B cell (primary cell): ENCODE measurements around the gene IPO11. TPM values are rescaled to one million over a fixed set of nuclear protein-coding genes. Genes with fewer than 3 reads are reported as not detected.

Experiments used
- ATAC-seq: fragments of 200-7000 bp; cut with Tn5 transposase; one replicate; pipeline ENCODE4 v1.10.0; 2021; ENCODE audit warnings: low read depth, mild to moderate bottlenecking, moderate number of reproducible peaks, moderate library complexity
- CTCF ChIA-PET: fragments of 350-600 bp; sonication (Branson Sonifier 250); formaldehyde crosslinking; loops from one replicate; lab custom pipeline; 2021; ENCODE audit warnings: antibody characterized with exemption, inconsistent platforms; lab: Charles Lee
- POLR2A ChIA-PET: fragments of 350-600 bp; sonication (Branson Sonifier 250); formaldehyde crosslinking; loops from one replicate; lab custom pipeline; 2021; ENCODE audit warnings: antibody characterized with exemption; lab: Charles Lee
- DNase-seq: peaks from one replicate; pipeline ENCODE4 v3.0.0; 2013
- H2AFZ ChIP-seq: 2 replicates; pipeline ENCODE4 v1.6.1; 2012; ENCODE audit warnings: mild to moderate bottlenecking, low read depth, low read length; ENCODE audit not compliant: insufficient read depth, poor library complexity, severe bottlenecking
- H3K27ac ChIP-seq, 2 donors: 1 replicate in 1 of 2; 2 replicates in 1 of 2; pipeline ENCODE4 v1.5.1; 2012 to 2013; ENCODE audit warnings: low read length in 2 of 2, mild to moderate bottlenecking in 2 of 2, moderate library complexity in 1 of 2
- H3K27me3 ChIP-seq, 4 experiments: fragments of 200-600 bp in 1 of 4; sonication (generic) in 1 of 4; replicated peaks in 1 of 4; 1 replicate in 2 of 4; 2 replicates in 2 of 4; pipeline versions ENCODE4 v1.6.1 to v1.7.0; 2013 to 2016; ENCODE audit warnings: low read length in 3 of 4, mild to moderate bottlenecking in 2 of 4, mixed read lengths in 1 of 4, moderate library complexity in 1 of 4; ENCODE audit not compliant: insufficient read depth in 4 of 4, control insufficient read depth in 3 of 4; ENCODE audit errors: control extremely low read depth in 1 of 4
- H3K36me3 ChIP-seq, 2 experiments: replicated peaks in 1 of 2; 1 replicate in 1 of 2; 2 replicates in 1 of 2; pipeline versions ENCODE4 v1.6.1 to v1.7.1; 2013; ENCODE audit warnings: low read length in 1 of 2; ENCODE audit not compliant: insufficient read depth in 2 of 2, control insufficient read depth in 1 of 2; ENCODE audit errors: control extremely low read depth in 1 of 2, extremely low read depth in 1 of 2
- H3K4me1 ChIP-seq, 2 donors: fragments of 200-600 bp in 1 of 2; sonication (generic) in 1 of 2; 1 replicate in 1 of 2; 2 replicates in 1 of 2; pipeline versions ENCODE4 v1.5.1 to v1.6.1; 2013 to 2017; ENCODE audit warnings: low read length in 2 of 2; ENCODE audit not compliant: control insufficient read depth in 2 of 2, insufficient read depth in 2 of 2
- H3K4me2 ChIP-seq: replicated peaks from 2 replicates; pipeline ENCODE3; 2012; ENCODE audit warnings: mild to moderate bottlenecking, low read depth, low read length; ENCODE audit not compliant: poor library complexity, severe bottlenecking
- H3K4me3 ChIP-seq, 5 experiments: fragments of 200-600 bp in 1 of 5; sonication (generic) in 1 of 5; 1 replicate in 3 of 5; 2 replicates in 2 of 5; pipeline versions ENCODE4 v1.5.1 to v1.7.0; 2011 to 2016; ENCODE audit warnings: low read length in 4 of 5, mild to moderate bottlenecking in 4 of 5, low read depth in 2 of 5, control low read depth in 1 of 5, moderate library complexity in 1 of 5; ENCODE audit not compliant: insufficient read depth in 1 of 5; ENCODE audit errors: control extremely low read depth in 1 of 5, extremely low read depth in 1 of 5
- H3K79me2 ChIP-seq: fragments of 200-600 bp; sonication (generic); one replicate; pipeline ENCODE4 v1.6.0; 2016; ENCODE audit warnings: low read length; ENCODE audit not compliant: control insufficient read depth, insufficient read depth
- H3K9ac ChIP-seq: fragments of 200-600 bp; sonication (generic); 2 replicates; pipeline ENCODE4 v1.6.1; 2017; ENCODE audit warnings: mild to moderate bottlenecking, low read length, moderate library complexity
- H3K9me3 ChIP-seq, 3 donors: one replicate each; pipeline versions ENCODE4 v1.6.1 to v1.7.1; 2013; ENCODE audit warnings: low read length in 2 of 3; ENCODE audit not compliant: control insufficient read depth in 2 of 3, insufficient read depth in 1 of 3; ENCODE audit errors: control extremely low read depth in 1 of 3
- H4K20me1 ChIP-seq: 2 replicates; pipeline ENCODE4 v1.6.0; 2012; ENCODE audit warnings: mild to moderate bottlenecking, low read length; ENCODE audit not compliant: insufficient read depth, control insufficient read depth, poor library complexity, severe bottlenecking
- H3K27ac Mint-ChIP-seq: one replicate; pipeline ENCODE4 v1.8.0; 2021; ENCODE audit warnings: mixed read lengths
- H3K27me3 Mint-ChIP-seq: one replicate; pipeline ENCODE4 v1.8.0; 2021; ENCODE audit warnings: mixed read lengths
- H3K4me1 Mint-ChIP-seq: one replicate; pipeline ENCODE4 v1.8.0; 2021; ENCODE audit warnings: mixed read lengths
- H3K4me3 Mint-ChIP-seq: one replicate; pipeline ENCODE4 v1.8.0; 2021; ENCODE audit warnings: mixed read lengths
- H3K9me3 Mint-ChIP-seq: one replicate; pipeline ENCODE4 v1.8.0; 2022; ENCODE audit warnings: mixed read lengths; ENCODE audit not compliant: insufficient read depth
- CTCF ChIP-seq: fragments of 200-600 bp; IDR thresholded peaks from one replicate; pipeline ENCODE4 v1.8.0; 2022; ENCODE audit warnings: antibody characterized with exemption, mild to moderate bottlenecking
- EZH2 ChIP-seq: IDR thresholded peaks from 2 replicates; pipeline ENCODE4 v1.6.1; 2012; ENCODE audit warnings: borderline replicate concordance, low read depth, mild to moderate bottlenecking, moderate library complexity, low read length; ENCODE audit not compliant: insufficient read depth, poor library complexity, severe bottlenecking
- WGBS: methylation state at CpG from one replicate; pipeline ENCODE4 v1.1.5; 2013; ENCODE audit warnings: missing lambda C conversion rate; ENCODE audit not compliant: insufficient coverage; 5-methylcytosine and 5-hydroxymethylcytosine counted together
- intact Hi-C: fragments of 100-400 bp; cut with micrococcal nuclease; formaldehyde crosslinking; loops from one replicate; pipeline ENCODE4 v1.10.0; 2022
- polyA plus RNA-seq: library from polyadenylated mRNA; depleted of rRNA; stranded (reverse); fragments of >200 nt; gene quantifications from 2 replicates; pipeline ENCODE4 v1.2.3, GENCODE V29; 2012
- total RNA-seq, 2 donors: library from RNA; stranded (reverse); fragments of 120-200 nt in 1 of 2; gene quantifications; 1 replicate in 1 of 2; 2 replicates in 1 of 2; pipeline versions ENCODE4 v1.2.3 to v1.2.4, GENCODE V29; 2013 to 2022

Gene IPO11
- total and polyA plus RNA-seq, 2 donors (not counting 1 experiment from before 2014, with no cell fraction given), result 3.8 to 37.4 TPM

GRCh38 chr5:62597314-62597713 lies 184.8 kb downstream of the IPO11 start:
- TF ChIP-seq CTCF (no peak), EZH2 (no peak)
- no peaks in the 10 kb centered on the region for H4K20me1 ChIP-seq
- peaks cover 2 to 7% of the 10 kb centered on the region in 2 experiments for H3K36me3 ChIP-seq
- ChIA-PET POLR2A (interaction anchor here (0.6 kb wide), 1 partner anchor 208 kb away, joined by 3 read pairs; no protein-coding TSS in a partner anchor), CTCF (no interaction called here)
- intact Hi-C loops, result no loop called here
- H3K27ac ChIP-seq, result no peak overlapping the region
- no peak overlapping the region for H3K4me3 ChIP-seq
- H3K27me3 ChIP-seq, result no peaks in the 10 kb centered on the region
- H3K79me2 ChIP-seq, result no peaks in the 10 kb centered on the region
- no peak overlapping the region for H3K4me2 ChIP-seq
- ATAC-seq (no peak), DNase-seq (no peak)
- Mint-ChIP-seq H3K9me3 (peaks cover 2% of the 10 kb centered on the region), H3K4me3 (no peak overlapping the region), H3K27me3 (no peaks in the 10 kb centered on the region), H3K27ac (no peak overlapping the region), H3K4me1 (peaks cover 3% of the 10 kb centered on the region)
- H3K9ac ChIP-seq, result no peak overlapping the region
- no CpG with 5 or more reads among the region's 2 CpGs for WGBS
- H3K9me3 ChIP-seq, result peaks cover 2 to 4% (median 4%) of the 10 kb centered on the region in 3 donors
- H2AFZ ChIP-seq, result no peak overlapping the region
- no peaks in the 10 kb centered on the region for H3K4me1 ChIP-seq

DNA sequence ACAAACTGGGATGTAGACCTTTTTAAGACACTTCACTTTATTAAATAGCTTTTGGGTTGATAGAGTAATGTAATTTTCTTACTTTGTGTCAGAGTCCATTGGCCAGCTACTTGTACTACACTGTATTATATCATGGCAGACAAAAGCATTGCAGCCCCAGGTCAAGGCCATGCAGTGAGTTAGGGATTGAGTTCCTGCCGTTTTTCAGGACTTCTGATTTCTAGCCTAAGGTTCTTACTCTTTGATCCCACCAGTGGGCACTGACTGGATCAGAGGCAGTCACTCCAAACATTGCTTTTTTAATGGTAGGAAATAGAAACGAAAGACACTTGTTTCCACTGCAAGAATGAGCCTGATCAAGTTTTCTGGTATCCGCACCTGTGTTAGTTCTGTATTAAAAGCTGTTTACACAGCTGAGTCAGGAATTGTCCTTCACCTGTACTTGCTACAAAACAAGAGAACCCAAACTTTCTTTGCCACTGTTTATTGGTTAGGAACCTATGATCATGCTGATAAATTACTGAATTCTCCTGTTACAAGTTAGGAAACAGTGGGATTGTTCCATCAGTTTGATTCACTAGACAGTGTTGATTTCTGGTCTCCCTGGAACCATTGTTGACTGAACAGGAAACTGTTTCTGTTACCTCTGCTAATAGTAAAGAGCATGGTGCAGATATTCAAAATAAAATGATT lies 188.1 kb downstream of the IPO11 start:
- Histone ChIP-seq H3K79me2 (no peaks in the 10 kb centered on the region), H3K27me3 (no peaks in the 10 kb centered on the region), H3K4me2 (no peak overlapping the region), H3K36me3 (peaks cover 0 to 12% of the 10 kb centered on the region in 2 experiments), H3K9ac (no peak overlapping the region), H3K4me1 (no peaks in the 10 kb centered on the region), H3K4me3 (no peak overlapping the region), H3K27ac (no peak overlapping the region), H3K9me3 (no peaks in the 10 kb centered on the region), H4K20me1 (no peaks in the 10 kb centered on the region), H2AFZ (no peak overlapping the region)
- TF ChIP-seq EZH2, result no peak
- no peak for TF ChIP-seq CTCF
- Mint-ChIP-seq H3K27me3 (no peaks in the 10 kb centered on the region), H3K4me3 (no peak overlapping the region), H3K27ac (no peak overlapping the region), H3K4me1 (no peaks in the 10 kb centered on the region), H3K9me3 (no peaks in the 10 kb centered on the region)
- intact Hi-C loops, result no loop called here
- ChIA-PET CTCF (no interaction called here), POLR2A (no interaction called here)
- ATAC-seq (no peak), DNase-seq (no peak)
- 90% methylated on average over 2 of the region's 3 CpGs for WGBS
